GM10248 (cell line): ENCODE measurements around the gene NF2.
"Not testable (repeated sequence)": the region's sequence is repeated elsewhere in the genome, so short reads cannot be mapped to it uniquely, and the experiment has no call there.

Source experiments
- CTCF ChIA-PET: fragments of 300-600 bp; sonication (Branson Sonifier 250); formaldehyde crosslinking; extraction: SDS; loops from one replicate; lab custom pipeline; 2021; ENCODE audit warnings: antibody characterized with exemption; lab: Yijun Ruan, JAX
- POLR2A ChIA-PET: fragments of 350-650 bp; sonication (Branson Sonifier 250); formaldehyde crosslinking; extraction: SDS; loops from one replicate; lab custom pipeline; 2020; ENCODE audit warnings: antibody characterized with exemption; lab: Yijun Ruan, JAX
- DNase-seq: peaks from one replicate; pipeline ENCODE4 v3.0.0; 2012; ENCODE audit errors: extremely low spot score
- TF ChIP-seq, protein P1 (sequence below): IDR thresholded peaks from 2 replicates; pipeline ENCODE4 v1.5.1; 2012; ENCODE audit warnings: mild to moderate bottlenecking, low read depth; ENCODE audit errors: extremely low read depth, missing control alignments, control extremely low read depth

Gene NF2

DNA sequence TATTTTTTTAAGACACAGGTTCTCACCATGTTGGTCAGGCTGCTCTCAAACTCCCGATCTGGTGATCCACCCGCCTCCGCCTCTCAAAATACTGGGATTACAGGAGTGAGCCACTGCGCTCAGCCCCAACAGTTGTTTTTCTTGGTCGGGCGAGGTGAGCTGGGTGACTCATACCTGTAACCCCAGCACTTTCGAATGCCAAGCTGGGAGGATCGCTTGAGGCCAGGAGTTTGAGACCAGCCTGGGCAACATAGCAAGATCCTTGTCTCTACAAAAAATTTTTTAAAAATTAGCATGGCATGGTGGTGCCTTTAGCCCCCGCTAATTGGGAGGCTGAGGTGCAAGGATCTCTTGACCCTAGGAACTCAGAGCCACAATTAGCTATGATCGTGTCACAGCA is 7.0 kb upstream of the NF2 start:
- DNase-seq, result no peak
- TF ChIP-seq, protein P1, sequence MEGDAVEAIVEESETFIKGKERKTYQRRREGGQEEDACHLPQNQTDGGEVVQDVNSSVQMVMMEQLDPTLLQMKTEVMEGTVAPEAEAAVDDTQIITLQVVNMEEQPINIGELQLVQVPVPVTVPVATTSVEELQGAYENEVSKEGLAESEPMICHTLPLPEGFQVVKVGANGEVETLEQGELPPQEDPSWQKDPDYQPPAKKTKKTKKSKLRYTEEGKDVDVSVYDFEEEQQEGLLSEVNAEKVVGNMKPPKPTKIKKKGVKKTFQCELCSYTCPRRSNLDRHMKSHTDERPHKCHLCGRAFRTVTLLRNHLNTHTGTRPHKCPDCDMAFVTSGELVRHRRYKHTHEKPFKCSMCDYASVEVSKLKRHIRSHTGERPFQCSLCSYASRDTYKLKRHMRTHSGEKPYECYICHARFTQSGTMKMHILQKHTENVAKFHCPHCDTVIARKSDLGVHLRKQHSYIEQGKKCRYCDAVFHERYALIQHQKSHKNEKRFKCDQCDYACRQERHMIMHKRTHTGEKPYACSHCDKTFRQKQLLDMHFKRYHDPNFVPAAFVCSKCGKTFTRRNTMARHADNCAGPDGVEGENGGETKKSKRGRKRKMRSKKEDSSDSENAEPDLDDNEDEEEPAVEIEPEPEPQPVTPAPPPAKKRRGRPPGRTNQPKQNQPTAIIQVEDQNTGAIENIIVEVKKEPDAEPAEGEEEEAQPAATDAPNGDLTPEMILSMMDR, result no peak
- ChIA-PET POLR2A (interaction anchor here (0.7 kb wide), 1 partner anchor 752 kb away, joined by 3 read pairs; no protein-coding TSS in a partner anchor), CTCF (interaction anchor here (0.7 to 3.0 kb wide), 3 partner anchors 10 to 492 kb away, joined by 3 to 10 read pairs (median 3); partner anchors contain the start of gene NIPSNAP1)

DNA sequence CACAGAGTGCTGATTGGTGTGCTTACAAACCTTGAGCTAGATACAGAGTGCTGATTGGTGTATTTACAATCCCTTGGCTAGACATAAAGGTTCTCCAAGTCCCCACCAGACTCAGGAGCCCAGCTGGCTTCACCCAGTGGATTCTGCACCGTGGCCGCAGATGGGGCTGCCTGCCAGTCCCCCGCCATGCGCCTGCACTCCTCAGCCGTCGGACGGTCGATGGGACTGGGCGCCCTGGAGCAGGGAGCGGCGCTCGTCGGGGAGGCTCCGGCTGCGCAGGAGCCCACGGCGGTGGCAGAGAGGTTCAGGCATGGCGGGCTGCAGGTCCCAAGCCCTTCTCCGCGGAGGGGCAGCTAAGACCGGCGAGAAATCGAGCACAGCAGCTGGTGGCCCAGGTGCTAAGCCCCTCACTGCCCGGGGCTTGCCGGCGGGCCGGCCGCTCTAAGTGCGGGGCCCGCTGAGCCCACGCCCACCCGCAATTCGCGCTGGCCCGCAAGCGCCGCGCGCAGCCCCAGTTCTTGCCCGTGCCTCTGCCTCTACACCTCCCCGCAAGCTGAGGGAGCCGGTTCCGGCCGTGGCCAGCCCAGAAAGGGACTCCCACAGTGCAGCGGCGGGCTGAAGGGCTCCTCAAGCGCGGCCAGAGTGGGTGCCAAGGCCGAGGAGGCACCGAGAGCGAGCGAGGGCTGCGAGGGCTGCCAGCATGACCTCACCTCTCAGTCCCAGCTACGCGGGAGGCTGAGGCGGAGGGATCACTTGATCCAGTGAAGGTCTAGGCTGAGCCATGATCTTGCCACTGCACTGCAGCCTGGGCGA is 5.4 kb upstream of the NF2 start:
- CTCF ChIA-PET, result interaction anchor here (0.8 to 3.0 kb wide), 6 partner anchors 8 to 491 kb away, joined by 3 to 11 read pairs (median 6); no protein-coding TSS in a partner anchor
- POLR2A ChIA-PET, DNase-seq: not testable (repeated sequence)

DNA sequence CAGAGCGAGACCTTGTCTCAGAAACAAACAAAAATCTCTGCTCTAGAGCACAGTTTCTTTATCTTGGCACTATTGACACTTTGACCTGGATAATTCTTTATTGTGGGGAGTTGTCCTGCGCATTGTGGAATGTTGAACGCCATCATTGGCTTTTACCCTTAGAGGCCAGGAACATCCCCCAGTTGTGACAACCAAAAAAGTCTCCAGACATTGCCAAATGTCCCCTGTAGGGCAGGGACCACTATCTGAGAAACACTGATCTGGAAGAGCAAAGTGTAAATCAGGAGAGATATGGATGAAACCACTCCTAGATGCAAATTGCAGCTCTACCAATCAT is 4.8 kb upstream of the NF2 start:
- TF ChIP-seq, protein P1, result no peak
- CTCF ChIA-PET, result interaction anchor here (2.0 to 4.0 kb wide), 2 partner anchors 7 to 10 kb away, joined by 5 to 37 read pairs; no protein-coding TSS in a partner anchor
- POLR2A ChIA-PET, result interaction anchor here (0.6 kb wide), 1 partner anchor 1081 kb away, joined by 3 read pairs; no protein-coding TSS in a partner anchor
- no peak for DNase-seq

DNA sequence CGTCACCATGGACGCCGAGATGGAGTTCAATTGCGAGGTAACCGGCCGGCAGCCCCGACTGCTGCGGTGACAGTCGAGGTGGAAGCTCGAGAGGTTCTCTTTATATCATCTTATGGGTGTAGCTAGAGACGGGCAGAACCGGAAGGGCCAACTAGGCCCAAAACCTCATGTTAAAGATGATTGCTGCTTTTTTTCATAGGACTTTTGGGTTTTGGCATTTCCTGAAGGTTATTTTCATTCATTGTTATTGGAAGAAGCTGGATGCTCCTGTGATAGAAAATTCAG is 585 bp downstream of the NF2 start:
- TF ChIP-seq, protein P1, result no peak
- ChIA-PET CTCF (interaction anchor here (1.0 to 4.1 kb wide), 8 partner anchors 9 to 1608 kb away, joined by 3 to 45 read pairs (median 7); partner anchors contain the start of gene LIMK2), POLR2A (no interaction called here)
- no peak for DNase-seq

DNA sequence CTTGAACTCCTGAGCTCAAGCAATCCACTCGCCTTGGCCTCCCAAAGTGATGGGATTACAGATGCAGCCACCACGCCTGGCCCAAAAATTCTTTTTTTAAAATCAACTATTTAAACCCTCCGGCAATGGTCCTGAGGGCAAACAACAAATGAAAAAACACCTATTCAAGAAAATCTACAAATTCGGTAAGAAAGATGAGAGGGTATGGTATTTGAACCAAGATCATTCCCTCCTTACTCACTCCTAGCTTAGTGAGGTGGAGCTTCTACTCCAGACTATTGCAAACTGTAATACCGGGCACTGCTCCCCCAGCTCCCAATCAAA is 2.1 kb downstream of the NF2 start:
- CTCF ChIA-PET, result interaction anchor here (1.1 to 4.1 kb wide), 8 partner anchors 8 to 683 kb away, joined by 3 to 45 read pairs (median 5); no protein-coding TSS in a partner anchor
- DNase-seq, result no peak
- POLR2A ChIA-PET, result no interaction called here
- TF ChIP-seq, protein P1, result no peak

DNA sequence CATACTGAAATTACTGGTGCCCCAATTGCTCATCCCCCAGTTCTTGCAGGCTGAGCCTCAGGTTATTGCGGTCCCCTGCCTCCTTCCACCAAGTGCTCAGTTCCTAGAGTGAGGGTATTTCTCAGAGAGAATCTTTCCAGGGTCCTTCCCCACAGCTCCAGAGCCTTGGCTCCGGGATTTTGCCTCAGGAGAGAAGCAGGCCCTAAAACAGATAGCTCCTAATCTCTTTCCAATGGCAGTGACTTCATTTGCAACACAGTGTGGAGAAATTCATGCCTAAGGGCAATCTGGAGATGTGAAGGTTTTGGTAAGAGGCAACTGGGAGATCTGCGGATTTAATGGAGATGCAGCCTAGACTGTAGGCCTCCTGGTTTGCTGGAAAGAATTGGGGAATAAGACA is 2.9 kb downstream of the NF2 start:
- ChIA-PET CTCF (interaction anchor here (1.1 to 4.1 kb wide), 9 partner anchors 9 to 682 kb away, joined by 3 to 45 read pairs (median 5); no protein-coding TSS in a partner anchor), POLR2A (no interaction called here)
- TF ChIP-seq, protein P1, result no peak
- DNase-seq, result no peak

DNA sequence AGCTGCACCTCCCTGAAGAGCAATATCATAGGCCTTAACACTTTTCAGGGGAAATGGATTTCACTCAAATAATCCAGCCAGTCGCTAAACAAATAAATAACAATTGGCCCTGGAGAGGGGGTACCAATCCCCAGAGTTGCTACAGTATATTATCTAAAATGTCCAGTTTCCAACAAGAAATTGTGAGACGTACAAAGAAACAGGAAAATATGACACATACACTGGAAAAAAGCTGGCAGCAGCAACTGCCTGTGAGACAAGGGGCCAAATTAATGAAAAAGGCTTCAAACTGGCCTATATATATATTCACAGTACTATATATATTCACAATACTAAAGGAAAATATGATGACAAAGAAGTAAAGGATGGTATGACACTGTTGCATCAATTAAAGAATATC is 4.0 kb downstream of the NF2 start:
- ChIA-PET CTCF (interaction anchor here (4.1 kb wide), 1 partner anchor 18 kb away, joined by 33 read pairs; no protein-coding TSS in a partner anchor), POLR2A (no interaction called here)
- TF ChIP-seq, protein P1, result no peak
- DNase-seq, result no peak
